ENCODE measurements around the gene SIX4.

GRCh38 chr14:60705100-60705499 is 19.1 kb downstream of the SIX4 start:
- TF ChIP-seq CTCF (IDR thresholded peaks at IDR 0.05; ENCODE audit: insufficient read depth, low read depth, low read length) (no peak), EZH2 (IDR thresholded peaks at IDR 0.05; ENCODE audit: insufficient read depth, low read length) (no peak)
